Activated naive CD4-positive, alpha-beta T cell (primary cell): Measurements from ENCODE around the gene ESPL1.
A peak's percentile ranks its signal among the peaks of the same experiment; 100 is the strongest.
"Not testable (repeated sequence)": the region's sequence is repeated elsewhere in the genome, so short reads cannot be mapped to it uniquely, and the experiment has no call there.

ENCODE experiments used
- DNase-seq, 4 experiments: peaks; one replicate each; lab custom pipeline; 2025; lab: John Stamatoyannopoulos, UW

The ESPL1 gene

DNA sequence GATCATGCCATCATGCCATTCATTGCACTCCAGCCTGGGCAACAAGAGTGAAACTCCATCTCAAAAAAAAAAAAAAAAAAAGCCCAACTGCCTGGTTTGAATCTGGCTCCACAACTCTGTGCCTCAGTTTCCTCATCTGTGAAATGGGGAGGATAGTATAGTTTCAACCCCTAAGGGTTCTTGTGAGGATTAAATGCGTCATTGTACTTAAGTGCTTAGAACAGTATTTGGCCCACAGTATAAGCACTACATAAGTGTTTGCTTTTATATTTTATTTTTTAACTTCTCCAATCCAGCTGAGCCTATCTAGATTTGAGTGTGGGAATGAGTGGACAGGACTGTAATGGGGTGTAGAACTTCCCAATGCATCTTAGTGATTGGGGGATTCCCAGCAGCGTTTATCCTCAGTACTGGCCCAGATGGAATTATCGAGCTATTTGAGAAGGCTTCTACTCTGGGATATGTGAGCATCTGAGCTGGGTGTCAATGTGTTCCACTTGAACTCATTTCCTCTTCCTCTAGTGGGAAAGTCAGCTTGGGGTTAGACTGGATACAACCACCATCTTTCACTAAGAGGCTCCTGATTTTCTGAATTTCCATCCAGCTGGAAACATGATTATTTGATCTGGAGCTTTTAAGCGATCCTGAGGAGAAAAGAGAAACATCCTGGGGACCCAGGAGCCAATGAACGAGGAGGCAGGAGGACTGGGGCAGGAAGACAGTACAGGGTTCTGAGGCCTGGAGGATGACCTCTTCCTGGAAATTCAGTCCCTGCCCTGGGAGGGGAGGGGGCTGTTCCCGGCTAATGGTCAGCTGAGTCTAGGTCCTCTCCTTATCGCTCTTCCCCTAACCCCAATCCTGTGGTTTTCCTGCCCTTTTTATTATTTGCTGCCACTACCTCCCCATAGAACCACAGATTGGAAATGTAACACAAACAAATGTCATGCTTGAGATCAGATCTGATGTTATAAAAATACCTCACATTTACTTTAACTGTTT, 9.3 kb upstream of the ESPL1 start:
- DNase-seq, result no peak

DNA sequence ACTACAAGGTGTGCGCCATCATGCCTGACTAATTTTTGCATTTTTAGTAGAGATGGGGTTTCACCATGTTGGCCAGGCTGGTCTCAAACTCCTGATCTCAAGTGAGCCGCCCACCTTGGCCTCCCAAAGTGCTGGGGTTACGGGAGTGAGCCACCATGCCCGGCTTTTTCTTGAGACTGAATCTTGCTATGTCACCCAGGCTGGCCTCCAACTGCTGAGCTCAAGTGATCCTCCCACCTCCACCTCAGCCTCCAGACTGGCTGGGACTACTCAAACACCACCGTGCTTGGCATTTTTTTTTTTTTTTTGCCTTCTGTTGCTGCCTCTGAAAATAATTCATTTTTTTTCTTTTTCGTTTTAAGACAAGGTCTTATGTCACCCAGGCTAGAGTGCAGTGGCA, 8.2 kb upstream of the ESPL1 start:
- no peak for DNase-seq

DNA sequence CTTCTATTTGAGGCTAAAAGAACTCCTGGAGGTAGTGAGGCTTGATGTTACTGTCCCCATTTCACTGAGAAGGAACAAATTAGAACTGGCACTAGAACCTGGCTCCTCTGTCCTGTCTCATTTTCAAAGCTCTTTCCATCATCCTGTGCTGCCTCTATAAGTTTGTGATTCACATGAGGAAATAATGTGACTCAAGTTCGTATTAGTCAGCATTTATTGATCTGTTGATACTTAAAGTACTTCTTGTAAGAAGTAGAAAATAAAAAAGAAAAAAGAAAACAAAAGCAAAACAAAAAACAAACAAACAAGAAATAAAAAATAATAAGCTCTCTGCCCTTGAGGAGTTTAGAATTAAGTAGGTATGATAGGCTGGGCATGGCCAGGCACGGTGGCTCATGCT, 2.3 kb upstream of the ESPL1 start:
- DNase-seq, result no peak

DNA sequence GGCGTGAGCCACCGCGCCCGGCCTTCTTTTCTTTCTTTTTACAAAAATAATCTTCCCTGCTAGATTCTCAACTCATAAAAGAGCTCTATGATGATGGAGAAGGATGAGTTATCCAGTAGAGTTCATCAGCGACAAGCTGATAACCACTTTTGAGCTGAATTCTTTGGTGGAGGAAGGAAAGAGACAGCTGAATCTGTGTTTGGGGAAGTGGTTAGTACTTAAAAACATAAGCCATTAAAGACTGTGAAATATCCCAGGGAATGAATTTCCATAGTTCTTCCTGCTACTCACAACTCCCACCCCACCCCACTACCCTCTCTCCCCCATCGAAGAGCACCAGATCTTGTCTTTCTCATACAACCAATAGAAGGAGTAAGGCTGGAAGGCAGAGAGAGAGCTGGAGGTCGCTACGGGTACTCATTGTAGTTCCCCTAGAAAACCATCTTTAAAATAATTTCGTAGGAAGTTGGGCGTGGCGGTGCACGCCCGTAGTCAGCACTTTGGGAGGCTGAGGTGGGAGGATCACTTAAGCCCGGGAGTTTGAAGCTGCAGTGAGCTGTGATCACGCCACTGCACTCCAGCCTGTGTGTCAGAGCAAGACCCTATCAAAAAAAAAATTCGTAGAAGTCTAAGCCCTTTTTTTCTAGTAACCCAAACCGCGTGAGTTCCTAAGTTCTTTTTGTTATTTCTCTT, 647 bp upstream of the ESPL1 start:
- DNase-seq, result no peak

DNA sequence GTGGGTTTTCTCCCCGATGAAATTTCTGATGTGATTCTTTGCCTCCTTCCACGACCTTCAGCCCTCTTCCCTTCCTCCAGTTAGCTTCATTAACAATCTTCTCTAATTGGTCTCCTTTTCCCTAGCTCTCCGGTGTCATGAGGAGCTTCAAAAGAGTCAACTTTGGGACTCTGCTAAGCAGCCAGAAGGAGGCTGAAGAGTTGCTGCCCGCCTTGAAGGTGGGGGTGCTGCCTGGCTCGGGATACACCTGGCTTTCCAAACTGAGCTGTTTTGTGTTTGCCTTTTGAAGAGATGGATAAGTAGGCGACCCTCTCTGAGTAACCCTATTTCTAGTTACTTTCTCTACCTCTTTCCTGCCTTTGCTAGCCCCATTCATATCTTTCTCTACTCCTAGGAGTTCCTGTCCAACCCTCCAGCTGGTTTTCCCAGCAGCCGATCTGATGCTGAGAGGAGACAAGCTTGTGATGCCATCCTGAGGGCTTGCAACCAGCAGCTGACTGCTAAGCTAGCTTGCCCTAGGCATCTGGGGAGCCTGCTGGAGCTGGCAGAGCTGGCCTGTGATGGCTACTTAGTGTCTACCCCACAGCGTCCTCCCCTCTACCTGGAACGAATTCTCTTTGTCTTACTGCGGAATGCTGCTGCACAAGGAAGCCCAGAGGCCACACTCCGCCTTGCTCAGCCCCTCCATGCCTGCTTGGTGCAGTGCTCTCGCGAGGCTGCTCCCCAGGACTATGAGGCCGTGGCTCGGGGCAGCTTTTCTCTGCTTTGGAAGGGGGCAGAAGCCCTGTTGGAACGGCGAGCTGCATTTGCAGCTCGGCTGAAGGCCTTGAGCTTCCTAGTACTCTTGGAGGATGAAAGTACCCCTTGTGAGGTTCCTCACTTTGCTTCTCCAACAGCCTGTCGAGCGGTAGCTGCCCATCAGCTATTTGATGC, 797 bp downstream of the ESPL1 start:
- DNase-seq, result no peak

DNA sequence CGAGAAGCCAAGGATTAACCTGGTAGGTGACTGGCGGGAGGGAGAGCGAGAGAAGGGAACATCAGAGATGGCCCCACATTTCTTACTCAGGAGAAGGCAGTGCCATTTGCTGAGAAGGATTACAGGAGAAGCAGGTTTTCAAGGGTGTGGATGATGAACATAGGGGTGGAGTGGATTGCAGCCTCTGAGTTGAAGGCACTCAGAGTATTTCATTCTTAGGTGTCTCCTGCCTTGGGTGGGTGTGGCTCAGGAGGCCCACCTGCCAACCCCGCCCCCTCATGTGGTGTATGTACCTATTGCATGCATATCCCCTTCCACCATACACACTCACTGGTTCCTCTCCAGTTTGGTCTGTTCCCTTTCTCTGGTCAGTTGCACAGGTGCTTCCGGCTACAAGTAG, 6.3 kb downstream of the ESPL1 start:
- DNase-seq, result no peak

DNA sequence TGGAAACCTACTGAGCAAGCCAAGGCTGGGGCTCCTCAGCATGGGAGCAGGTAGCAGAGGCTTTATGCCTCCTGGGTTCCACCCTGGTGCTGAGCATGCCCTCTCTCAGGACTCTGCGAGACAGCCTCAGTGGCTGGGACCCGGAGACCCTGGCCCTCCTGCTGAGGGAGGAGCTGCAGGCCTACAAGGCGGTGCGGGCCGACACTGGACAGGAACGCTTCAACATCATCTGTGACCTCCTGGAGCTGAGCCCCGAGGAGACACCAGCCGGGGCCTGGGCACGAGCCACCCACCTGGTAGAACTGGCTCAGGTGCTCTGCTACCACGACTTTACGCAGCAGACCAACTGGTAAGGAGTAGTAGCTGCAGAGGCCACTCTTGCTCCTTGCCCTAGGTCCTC, 8.4 kb downstream of the ESPL1 start:
- no peak for DNase-seq

DNA sequence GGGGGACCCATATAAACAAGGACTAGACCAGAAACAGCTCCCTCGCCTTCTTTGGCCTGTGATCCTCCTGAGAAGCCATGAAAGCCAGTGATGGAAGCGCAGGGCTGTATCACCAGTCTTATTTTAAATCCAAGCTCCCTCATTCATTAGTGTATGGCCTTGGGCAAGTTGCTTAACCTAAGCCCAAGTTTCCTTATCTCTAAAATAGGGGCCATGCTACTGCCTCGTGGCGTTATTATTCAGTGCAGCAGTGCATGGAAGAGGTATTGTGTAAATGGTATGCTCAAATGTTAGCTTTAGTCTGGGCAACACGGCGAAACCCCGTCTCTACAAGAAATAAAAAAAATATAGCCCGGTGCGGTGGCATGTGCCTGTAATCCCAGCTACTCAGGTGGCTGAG, 9.9 kb downstream of the ESPL1 start:
- no peak for DNase-seq

DNA sequence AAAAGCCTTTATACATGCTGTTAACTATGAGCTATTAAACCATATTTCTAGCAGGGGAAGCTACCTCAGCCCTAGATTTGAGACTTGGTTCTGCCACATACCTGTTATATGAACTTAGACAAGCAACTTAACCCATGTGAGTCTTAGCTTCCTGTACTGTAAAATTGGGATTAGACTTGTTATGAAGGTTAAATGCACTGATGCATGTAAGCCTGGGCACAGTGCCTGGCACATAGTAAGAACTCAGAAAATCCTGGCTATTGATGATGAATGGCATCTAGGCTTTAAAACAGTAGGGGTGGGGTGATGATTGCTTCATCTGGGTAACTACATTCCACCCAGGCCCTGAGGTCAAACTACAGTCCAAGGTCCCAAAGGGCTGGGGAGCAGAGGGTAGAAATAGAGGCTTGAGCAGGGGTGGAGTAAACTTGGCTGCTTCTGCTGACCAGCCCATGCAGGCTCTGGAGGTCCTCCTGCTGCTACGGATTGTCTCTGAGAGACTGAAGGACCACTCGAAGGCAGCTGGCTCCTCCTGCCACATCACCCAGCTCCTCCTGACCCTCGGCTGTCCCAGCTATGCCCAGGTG, 11.3 kb downstream of the ESPL1 start:
- no peak for DNase-seq

DNA sequence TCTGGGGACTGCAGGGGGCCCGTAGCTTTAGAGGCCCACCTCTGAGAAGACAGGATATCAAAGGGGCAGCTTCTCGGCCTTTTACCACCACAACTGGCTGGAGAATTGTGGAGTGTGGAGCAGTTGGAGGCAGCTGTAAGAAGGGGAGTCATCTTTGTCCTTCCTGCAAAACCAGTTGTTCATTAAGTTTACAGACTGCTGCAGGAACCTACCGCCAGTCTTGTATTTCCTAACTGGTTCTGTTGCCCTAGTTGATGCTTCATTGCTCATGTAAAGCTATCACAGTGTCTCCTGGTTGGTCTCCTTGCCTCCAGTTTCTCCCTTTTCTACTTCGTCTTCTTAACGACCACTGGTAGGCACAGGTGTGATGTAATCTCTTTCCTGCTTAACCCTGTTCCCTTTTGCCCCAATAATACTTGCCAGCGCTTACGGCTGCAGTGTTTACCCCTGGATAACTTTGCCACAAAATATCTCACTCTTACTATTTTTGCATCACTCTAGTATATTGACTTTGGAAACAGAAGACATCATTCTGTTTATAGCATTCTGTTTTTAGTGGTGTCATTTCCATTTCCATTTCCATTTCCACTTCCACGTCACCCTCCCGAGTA, 11.9 kb downstream of the ESPL1 start:
- no peak for DNase-seq

DNA sequence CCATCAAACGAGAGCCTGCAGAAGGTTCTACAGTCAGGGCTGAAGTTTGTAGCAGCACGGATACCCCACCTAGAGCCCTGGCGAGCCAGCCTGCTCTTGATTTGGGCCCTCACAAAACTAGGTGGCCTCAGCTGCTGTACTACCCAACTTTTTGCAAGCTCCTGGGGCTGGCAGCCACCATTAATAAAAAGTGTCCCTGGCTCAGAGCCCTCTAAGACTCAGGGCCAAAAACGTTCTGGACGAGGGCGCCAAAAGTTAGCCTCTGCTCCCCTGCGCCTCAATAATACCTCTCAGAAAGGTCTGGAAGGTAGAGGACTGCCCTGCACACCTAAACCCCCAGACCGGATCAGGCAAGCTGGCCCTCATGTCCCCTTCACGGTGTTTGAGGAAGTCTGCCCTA, 18.3 kb downstream of the ESPL1 start:
- no peak for DNase-seq

DNA sequence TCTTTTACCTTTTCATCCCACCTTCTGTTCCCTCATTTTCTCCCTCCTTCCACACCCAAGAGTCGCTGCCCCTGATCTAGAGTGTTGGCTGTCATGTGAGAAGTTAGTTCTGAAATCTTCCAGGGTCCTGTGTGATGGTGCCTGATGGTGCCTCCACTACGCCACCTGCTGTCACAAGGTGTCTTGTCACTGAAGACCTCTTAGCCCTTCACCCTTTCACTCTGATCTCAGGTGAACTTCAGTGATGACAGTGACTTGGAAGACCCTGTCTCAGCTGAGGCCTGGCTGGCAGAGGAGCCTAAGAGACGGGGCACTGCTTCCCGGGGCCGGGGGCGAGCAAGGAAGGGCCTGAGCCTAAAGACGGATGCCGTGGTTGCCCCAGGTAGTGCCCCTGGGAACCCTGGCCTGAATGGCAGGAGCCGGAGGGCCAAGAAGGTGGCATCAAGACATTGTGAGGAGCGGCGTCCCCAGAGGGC, 19.7 kb downstream of the ESPL1 start:
- peak; percentile 11 to 63 (median 32) for DNase-seq

DNA sequence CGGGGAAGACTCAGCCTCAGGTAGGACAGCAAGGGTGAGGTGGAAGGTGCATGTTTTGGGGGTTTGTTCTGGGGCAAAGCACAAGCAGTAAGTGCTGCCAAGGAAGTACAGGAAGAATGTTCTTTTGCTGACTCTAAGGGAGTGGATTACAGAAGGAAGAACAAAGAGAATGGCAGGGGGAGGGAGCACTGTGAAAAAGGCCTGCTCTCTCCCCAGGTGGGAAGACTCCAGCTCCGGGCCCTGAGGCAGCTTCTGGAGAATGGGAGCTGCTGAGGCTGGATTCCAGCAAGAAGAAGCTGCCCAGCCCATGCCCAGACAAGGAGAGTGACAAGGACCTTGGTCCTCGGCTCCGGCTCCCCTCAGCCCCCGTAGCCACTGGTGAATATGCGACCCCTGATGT, 20.2 kb downstream of the ESPL1 start:
- no peak for DNase-seq

DNA sequence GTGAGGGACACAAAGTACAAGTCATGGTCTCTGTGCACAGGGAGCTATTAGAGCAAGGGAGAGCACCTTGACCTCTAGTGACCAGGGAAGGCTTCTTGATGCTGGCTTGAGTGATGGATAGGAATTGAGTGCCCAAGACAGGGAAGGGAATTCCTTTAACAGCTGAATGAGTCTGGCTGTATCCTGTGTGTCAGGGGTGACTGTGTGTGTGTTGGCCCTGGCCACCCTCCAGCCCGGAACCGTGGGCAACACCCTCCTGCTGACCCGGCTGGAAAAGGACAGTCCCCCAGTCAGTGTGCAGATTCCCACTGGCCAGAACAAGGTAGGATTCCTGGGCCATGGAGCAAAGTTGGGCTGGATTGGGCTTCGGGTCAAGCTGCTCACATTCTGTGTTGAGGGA, 21.8 kb downstream of the ESPL1 start:
- DNase-seq, result no peak

DNA sequence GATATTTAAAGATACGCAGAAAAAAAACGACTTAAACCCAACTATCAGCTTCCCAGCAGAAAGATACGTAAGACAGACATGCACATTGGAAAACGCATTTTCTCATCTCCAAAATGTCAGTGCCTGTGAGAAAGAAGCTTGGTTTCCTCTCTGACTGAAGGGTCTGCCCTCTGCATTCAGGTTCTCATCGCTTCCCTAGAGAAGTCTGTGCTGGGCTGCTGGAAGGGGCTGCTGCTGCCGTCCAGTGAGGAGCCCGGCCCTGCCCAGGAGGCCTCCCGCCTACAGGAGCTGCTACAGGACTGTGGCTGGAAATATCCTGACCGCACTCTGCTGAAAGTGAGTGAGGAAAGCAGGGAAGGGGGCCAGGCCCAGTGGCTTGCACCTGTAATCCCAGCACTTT, 22.6 kb downstream of the ESPL1 start:
- DNase-seq, result no peak

DNA sequence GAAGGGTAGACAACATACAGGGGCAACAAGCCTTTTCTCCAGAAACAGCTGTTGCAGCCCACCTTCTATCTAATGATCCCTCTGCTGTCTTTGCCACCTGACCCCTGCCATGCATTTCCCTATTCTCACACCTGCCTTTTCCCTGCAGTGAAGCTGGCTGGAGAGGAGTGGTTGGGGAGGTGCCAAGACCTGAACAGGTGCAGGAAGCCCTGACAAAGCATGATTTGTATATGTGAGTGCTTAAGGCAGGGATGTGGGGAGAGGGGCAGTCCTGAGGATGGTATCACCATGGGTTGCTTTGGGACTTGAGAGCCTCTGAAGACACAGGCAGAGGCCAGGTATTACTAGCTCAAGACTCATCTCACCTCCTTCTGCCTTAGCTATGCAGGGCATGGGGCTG, 24.3 kb downstream of the ESPL1 start:
- no peak for DNase-seq

DNA sequence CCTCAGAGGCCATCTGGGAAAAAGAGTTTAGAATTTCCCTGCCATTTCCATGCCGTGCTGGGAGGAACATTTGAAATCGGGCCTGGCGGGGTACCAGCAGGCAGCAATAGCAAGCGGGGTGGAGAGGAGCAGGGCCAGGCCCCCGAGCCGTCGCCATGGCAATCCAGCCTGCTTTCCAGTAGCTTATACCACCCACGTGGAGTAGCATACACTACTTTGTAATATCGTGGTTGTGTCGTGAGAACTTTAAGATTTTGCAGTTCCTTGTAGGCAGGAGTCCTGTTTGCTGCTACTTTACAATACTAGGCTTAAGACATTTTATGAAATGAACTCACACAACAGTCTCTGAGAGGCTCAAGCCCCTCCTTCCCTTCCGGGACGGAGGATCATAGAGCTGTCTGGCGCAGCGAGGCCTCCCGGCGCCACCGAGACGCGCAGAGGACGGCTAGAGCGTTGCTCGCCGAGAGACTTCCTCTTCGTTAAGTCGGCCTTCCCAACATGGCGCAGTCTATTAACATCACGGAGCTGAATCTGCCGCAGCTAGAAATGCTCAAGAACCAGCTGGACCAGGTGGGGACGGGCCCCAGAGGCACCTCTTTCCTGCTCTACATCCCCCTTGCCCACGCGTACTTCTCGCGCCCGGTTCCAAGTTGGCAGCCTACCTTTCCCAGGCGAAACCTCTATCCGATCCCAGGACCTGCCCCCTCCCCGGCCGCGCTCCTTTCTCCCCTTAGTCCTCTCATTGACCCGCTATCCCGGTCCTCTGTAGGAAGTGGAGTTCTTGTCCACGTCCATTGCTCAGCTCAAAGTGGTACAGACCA, 27.2 kb downstream of the ESPL1 start, which contains the start of gene PFDN5:
PFDN5 (plus strand) TSS at position 473 of the 821 bp plus-strand sequence; CDS start at position 499, 26 bp downstream.
- peak; percentile 47 to 83 (median 66) for DNase-seq

DNA sequence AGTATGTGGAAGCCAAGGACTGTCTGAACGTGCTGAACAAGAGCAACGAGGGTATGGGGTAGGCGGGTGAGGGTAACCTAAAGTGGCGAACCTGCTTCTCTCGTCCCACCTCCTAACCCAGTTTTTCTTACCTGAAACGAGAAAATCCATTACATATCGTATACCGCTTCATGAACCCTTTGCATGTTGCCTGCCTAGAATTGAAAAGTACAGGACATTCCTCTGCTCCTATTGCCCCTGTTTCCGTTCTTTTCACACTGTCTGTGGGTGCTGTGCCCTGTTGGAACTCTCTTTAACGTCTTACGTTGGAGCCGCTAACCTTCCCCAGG, 27.8 kb downstream of the ESPL1 start:
- DNase-seq, result no peak

DNA sequence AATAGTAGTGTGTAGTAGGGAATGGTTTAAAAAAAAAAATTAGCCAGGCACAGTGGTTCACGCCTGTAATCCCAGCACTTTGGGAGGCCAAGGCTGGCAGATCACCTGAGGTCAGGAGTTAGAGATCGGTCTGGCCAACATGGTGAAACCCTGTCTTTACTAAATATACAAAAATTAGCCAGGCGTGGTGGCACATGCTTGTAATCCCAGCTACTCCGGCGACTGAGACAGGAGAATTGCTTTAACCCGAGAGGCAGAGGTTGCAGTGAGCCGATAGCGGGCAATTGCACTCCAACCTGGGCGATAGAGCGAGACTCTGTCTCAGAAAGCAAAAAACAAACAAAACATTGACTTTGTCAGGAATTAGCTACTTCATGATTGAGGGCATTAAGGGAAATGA, 29.0 kb downstream of the ESPL1 start:
- DNase-seq, result not testable (repeated sequence)

DNA sequence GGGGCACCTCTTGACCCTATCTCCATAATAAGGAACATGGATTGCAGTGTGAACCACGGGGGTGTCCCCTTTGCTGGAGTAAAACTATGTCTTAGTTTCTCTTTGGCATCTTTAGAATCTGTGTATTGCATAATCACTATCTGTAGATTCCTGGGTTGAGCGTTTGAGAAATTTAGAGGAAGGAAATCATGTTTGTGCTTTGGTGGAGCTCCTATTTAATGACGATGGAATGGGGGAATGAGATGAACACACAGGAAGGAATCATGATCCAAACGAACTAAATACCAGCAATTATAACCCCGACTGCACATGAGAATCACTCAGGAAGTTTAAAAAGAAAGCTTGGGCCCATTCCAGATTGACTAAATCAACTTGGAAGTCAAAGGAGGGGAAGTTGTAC, 30.1 kb downstream of the ESPL1 start:
- DNase-seq, result no peak
